GM21528 (cell line): ENCODE results near the gene NAALADL2.

Experiments
- ATAC-seq: cut with Tn5 transposase; IDR thresholded peaks from one replicate; pipeline ENCODE4 v1.9.1; 2021; ENCODE audit warnings: mild to moderate bottlenecking, moderate library complexity; ENCODE audit not compliant: unreplicated experiment, low FRiP score

NAALADL2 gene

GRCh38 chr3:174884776-174885568 lies 25.8 kb downstream of the NAALADL2 start:
- ATAC-seq, result no peak

DNA sequence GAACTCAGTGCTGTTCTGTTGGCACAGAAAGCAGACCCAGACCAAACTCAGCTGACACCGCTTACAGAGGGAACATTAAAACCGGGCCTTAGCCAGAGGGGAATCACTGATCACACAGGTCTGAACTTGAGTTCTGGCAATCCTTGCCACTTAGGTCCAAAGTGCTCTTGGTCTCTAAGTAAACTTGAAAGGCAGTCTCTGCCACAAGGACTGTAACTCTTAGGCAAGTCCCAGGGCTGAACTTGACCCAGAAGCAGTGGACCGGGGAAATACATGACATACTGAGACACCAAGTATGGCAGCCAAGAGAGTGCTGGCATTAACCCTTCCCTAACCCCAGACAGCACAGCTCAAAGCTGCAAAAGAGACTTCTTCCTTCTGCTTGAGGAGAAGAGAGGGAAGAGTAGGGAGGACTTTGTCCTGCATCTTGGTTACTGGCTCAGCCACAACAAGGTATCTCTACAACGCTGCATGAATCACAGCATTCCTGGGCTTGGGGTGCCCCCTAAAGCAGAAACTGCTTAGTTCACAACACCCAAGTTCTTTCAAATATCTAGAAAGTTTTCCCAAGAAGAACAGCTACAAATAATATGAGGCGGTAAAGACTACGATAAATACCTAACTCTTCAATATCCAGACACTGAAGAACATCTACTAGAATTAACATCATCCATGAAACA lies 32.5 kb downstream of the NAALADL2 start:
- no peak for ATAC-seq

DNA sequence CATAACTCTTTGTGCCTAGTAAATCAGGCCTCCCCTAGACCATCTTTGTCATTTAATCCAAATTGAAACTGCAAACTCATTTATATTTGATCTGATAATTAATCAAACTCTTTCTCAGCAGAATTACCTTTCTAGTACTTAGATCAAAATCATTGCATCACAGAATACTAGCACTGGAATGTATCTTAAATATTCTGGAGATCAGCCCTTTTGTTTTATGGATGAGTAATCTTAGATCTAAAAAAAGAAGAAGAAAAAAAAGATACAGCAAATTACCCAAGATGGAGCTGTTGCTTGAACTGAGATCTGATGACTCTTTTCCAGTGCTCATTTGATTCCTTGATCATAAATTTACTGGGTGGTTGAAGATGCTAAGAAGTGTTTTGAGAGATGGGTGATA lies 47.9 kb downstream of the NAALADL2 start:
- ATAC-seq, result no peak

- no peak for ATAC-seq
Measured at GRCh38 chr3:174907628-174908407, 48.7 kb downstream of the NAALADL2 start.

- ATAC-seq, result no peak
Measured at GRCh38 chr3:174931473-174932353, 72.6 kb downstream of the NAALADL2 start.

GRCh38 chr3:174936590-174936989 lies 77.5 kb downstream of the NAALADL2 start:
- no peak for ATAC-seq

DNA sequence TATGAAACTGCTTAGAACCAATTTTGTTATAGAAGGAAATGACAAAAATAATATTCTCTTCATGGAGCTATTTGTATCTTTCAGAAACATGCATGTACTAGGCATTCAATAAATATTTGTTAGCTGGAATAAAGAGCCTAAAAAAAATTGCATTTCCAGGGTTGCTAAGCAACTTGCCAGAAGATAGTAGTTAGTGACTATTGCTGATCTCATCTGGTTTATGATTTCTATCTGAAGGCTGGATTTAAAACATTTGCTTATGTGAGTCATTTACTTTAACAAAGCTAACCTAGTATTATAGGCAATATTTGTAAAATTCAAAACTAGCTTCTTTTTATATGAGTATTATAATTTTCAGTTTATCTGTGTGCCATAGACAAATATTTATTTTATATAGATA lies 78.3 kb downstream of the NAALADL2 start:
- no peak for ATAC-seq

DNA sequence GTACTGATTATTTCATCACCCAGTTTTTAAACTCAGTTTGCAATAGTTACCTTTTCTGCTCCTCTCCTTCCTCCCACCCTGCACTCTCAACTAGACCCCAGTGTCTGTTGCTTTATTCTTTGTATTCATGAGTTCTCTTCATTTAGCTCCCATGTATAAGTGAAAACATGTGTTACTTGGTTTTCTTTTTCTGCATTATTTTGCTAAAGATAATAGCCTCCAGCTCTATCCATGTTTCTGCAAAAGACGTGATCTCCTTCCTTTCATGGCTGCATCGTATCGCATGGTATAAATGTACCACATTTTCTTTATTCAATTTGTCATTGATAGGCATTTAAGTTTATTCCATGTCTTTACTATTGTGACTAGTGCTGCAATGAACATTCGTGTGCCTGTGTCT lies 79.0 kb downstream of the NAALADL2 start:
- no peak for ATAC-seq

- no peak for ATAC-seq
Measured at GRCh38 chr3:174940151-174940550, 81.0 kb downstream of the NAALADL2 start.

DNA sequence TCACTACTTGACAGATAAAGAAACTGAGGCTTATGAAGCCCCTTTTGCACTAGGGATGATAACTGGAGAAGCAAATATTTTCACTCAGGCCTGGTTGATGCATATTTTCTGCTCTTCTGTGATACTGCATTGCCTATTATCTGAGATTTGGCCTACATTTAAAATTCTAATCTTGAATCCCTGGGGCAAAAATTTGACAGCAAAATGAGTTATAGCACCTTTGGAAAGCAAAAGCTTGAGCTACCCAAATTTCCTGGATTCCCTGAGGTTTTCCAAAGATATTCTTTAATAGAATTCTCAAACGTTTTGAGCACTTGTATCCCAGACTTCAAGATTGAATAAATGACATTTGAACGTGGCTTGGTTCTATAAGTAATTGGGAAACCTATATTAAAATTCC lies 86.1 kb downstream of the NAALADL2 start:
- ATAC-seq, result no peak

DNA sequence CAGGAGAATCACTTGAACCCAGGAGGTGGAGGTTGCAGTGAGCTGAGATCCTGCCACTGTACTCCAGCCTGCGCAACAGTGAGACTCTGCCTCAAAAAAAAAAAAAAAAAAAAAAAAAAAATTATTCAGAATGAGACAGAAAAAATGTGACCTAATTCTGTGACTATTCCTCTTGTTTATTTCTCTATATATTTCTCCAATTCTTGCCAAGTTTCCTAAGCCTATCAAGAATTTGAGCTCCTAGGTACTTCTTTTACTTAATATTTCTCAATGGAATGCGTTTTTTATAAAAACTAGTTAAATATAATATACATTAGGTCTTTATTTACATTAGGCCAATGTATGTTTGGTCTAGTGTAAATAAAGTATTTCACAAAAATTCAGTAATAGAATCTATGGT lies 86.8 kb downstream of the NAALADL2 start:
- no peak for ATAC-seq

GRCh38 chr3:174949523-174949922 lies 90.4 kb downstream of the NAALADL2 start:
- no peak for ATAC-seq

GRCh38 chr3:174951034-174951433 lies 91.9 kb downstream of the NAALADL2 start:
- ATAC-seq, result no peak

DNA sequence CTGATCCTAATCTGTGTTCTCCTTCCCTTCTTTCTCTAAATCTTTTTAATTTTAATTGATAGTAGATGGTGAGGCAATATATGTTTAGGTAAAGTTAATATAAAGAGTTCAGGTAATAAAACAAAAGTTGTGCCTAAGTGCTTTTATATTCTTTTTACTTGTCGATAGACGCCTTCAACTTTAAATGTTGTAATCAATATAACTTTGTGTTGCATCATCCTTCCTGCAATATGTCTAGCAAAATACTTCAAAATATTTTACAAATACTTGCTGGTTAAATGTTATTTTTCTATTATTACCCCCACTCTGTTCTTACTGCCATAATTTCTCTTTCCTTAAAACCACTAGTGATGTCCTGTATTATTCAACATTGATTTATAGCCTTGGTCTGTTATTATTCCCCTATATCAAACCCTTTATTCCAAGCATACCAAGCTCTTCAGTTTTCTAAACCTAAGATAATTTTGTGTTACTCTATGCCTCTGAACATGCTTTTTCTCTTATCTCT lies 92.4 kb downstream of the NAALADL2 start:
- ATAC-seq, result no peak

DNA sequence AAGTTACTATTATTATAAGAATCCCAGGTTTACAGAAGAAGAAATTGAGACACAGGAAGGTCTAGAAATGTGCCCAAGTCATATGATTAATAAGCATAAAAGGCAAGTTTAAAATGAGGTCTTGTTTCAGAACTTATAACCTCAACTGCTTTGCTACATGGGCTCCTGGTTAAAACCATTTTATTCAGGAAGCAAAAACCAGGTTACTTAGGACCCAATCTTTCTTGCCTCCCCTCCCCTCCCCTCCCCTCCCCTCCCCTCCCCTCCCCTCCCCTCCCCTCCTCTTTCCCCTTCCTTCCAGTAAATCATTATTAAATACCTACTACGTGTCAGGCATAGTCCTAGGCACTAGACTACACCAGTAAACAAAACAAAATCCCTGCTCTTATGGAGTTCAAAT lies 93.9 kb downstream of the NAALADL2 start:
- no peak for ATAC-seq

DNA sequence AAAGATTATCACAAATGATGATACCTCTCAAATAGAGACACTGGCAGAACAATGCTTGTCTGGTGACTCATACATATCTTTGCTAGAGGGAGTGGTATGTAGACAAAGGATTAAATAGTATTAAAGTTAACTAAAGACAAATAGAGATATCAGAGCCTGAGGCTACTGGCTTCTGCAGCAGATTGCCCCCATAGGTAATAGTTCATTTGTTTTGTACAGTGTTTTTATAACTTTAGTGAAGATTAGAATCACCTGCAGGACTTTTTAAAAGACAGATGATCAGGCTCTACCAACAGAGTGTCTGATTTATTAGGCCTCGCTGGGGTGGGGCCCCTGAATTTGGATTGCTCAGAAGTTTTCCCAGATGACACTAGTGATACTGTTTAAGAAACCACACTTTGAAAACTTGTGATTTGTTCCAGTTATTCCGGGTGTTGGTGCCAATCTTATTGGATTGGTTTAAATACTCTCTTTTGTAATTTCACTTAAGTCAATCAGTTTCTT lies 96.4 kb downstream of the NAALADL2 start:
- ATAC-seq, result no peak

GRCh38 chr3:174957081-174957480 lies 97.9 kb downstream of the NAALADL2 start:
- no peak for ATAC-seq

DNA sequence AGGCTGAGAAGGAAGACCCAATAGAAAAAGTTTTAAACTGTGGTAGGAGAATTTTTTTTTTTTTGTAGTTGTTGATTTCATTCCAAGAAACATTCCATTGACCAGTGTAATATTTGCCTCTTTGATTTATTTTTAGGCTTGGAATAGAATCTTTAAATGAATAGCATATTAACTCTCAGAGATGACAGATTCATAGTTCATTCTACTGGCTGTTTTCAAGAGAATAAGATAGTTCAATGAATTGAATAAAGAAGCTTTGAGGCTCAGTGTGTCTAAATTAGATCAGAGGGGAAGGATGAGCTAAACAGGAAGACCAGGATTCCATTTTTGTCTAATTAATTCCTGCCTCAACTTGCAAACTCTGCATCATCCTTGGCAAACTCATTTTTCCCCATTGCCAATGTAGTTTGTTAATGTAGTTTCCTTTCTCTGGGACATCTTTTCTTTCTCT lies 98.4 kb downstream of the NAALADL2 start:
- ATAC-seq, result no peak

- no peak for ATAC-seq
Measured at GRCh38 chr3:174958671-174959328, 99.7 kb downstream of the NAALADL2 start.
